Measurements from ENCODE around the gene CBFA2T3.

GRCh38 chr16:89020925-89021595 is 44.1 kb upstream of the CBFA2T3 start:
- TF ChIP-seq CTCF (IDR thresholded peaks at IDR 0.05; ENCODE audit: insufficient read depth, low read length): no peak
- no peak for TF ChIP-seq POLR2AphosphoS5 (IDR thresholded peaks at IDR 0.05; ENCODE audit: low read depth)
- TF ChIP-seq REST (IDR thresholded peaks at IDR 0.05; ENCODE audit: insufficient replicate concordance, low read depth): no peak
- TF ChIP-seq GABPA (IDR thresholded peaks at IDR 0.05; ENCODE audit: low read depth): no peak
- TF ChIP-seq SPI1 (IDR thresholded peaks at IDR 0.05; ENCODE audit: borderline replicate concordance, low read depth): no peak

All from HL-60 (cell line).